Pulmonary artery endothelial cell (primary cell): ENCODE data around the gene PRR16. TPM values are rescaled to one million over a fixed set of nuclear protein-coding genes. Genes with fewer than 3 reads are reported as not detected.

ENCODE experiments used
- DNase-seq: peaks from one replicate; pipeline ENCODE4 v3.0.0-alpha.2; 2011; ENCODE audit warnings: low read depth, low spot score
- total RNA-seq: library from RNA; depleted of rRNA; stranded (reverse); fragments of >200 nt; gene quantifications from 2 replicates; pipeline ENCODE4 v1.2.3, GENCODE V29; 2014

Gene PRR16
- total RNA-seq, 1 donor from 2014 or later, result 0.07 TPM

- no peak for DNase-seq
Observed at GRCh38 chr5:120512791-120513650, 48.9 kb downstream of the PRR16 start.

- DNase-seq, result no peak
Observed at GRCh38 chr5:120516805-120517204, 52.7 kb downstream of the PRR16 start.

- DNase-seq, result no peak
Observed at GRCh38 chr5:120517607-120518252, 53.6 kb downstream of the PRR16 start.

GRCh38 chr5:120518581-120518980 lies 54.5 kb downstream of the PRR16 start:
- DNase-seq, result no peak

GRCh38 chr5:120527251-120527650 lies 63.2 kb downstream of the PRR16 start:
- DNase-seq, result no peak

- no peak for DNase-seq
Observed at GRCh38 chr5:120528609-120529008, 64.5 kb downstream of the PRR16 start.

GRCh38 chr5:120529386-120529785 lies 65.3 kb downstream of the PRR16 start:
- DNase-seq, result no peak

- DNase-seq, result no peak
Observed at GRCh38 chr5:120531215-120531614, 67.1 kb downstream of the PRR16 start.

GRCh38 chr5:120532835-120533234 lies 68.7 kb downstream of the PRR16 start:
- DNase-seq, result no peak

- no peak for DNase-seq
Observed at GRCh38 chr5:120533581-120533980, 69.5 kb downstream of the PRR16 start.

GRCh38 chr5:120535900-120536299 lies 71.8 kb downstream of the PRR16 start:
- no peak for DNase-seq

GRCh38 chr5:120538149-120538548 lies 74.0 kb downstream of the PRR16 start:
- DNase-seq, result no peak

- DNase-seq, result no peak
Observed at GRCh38 chr5:120538644-120539043, 74.5 kb downstream of the PRR16 start.

GRCh38 chr5:120539471-120539870 lies 75.4 kb downstream of the PRR16 start:
- DNase-seq, result no peak

GRCh38 chr5:120540097-120540496 lies 76.0 kb downstream of the PRR16 start:
- no peak for DNase-seq

- DNase-seq, result no peak
Observed at GRCh38 chr5:120544043-120544442, 79.9 kb downstream of the PRR16 start.

- no peak for DNase-seq
Observed at GRCh38 chr5:120545007-120545406, 80.9 kb downstream of the PRR16 start.

- no peak for DNase-seq
Observed at GRCh38 chr5:120545951-120546350, 81.9 kb downstream of the PRR16 start.

- no peak for DNase-seq
Observed at GRCh38 chr5:120546922-120547321, 82.8 kb downstream of the PRR16 start.

GRCh38 chr5:120550358-120550757 lies 86.3 kb downstream of the PRR16 start:
- no peak for DNase-seq

- no peak for DNase-seq
Observed at GRCh38 chr5:120552638-120553037, 88.5 kb downstream of the PRR16 start.

GRCh38 chr5:120555345-120555744 lies 91.2 kb downstream of the PRR16 start:
- no peak for DNase-seq

- DNase-seq, result no peak
Observed at GRCh38 chr5:120564013-120564412, 99.9 kb downstream of the PRR16 start.
